RPMI7951 (cell line): ENCODE data around the gene MC1R. TPM values are rescaled to one million over a fixed set of nuclear protein-coding genes. Genes with fewer than 3 reads are reported as not detected.
"Not testable (repeated sequence)": the region's sequence is repeated elsewhere in the genome, so short reads cannot be mapped to it uniquely, and the experiment has no call there.

Experiments
- DNase-seq: peaks from one replicate; pipeline ENCODE4 v3.0.0-alpha.2; 2012; ENCODE audit warnings: low read depth
- total RNA-seq: library from RNA; depleted of rRNA; stranded (reverse); fragments of >200 nt; shearing (Covaris generic); gene quantifications from 2 replicates; pipeline ENCODE4 v1.2.3, GENCODE V29; 2014

Gene MC1R
- total RNA-seq, 1 experiment from 2014 or later: 2.0 TPM

DNA sequence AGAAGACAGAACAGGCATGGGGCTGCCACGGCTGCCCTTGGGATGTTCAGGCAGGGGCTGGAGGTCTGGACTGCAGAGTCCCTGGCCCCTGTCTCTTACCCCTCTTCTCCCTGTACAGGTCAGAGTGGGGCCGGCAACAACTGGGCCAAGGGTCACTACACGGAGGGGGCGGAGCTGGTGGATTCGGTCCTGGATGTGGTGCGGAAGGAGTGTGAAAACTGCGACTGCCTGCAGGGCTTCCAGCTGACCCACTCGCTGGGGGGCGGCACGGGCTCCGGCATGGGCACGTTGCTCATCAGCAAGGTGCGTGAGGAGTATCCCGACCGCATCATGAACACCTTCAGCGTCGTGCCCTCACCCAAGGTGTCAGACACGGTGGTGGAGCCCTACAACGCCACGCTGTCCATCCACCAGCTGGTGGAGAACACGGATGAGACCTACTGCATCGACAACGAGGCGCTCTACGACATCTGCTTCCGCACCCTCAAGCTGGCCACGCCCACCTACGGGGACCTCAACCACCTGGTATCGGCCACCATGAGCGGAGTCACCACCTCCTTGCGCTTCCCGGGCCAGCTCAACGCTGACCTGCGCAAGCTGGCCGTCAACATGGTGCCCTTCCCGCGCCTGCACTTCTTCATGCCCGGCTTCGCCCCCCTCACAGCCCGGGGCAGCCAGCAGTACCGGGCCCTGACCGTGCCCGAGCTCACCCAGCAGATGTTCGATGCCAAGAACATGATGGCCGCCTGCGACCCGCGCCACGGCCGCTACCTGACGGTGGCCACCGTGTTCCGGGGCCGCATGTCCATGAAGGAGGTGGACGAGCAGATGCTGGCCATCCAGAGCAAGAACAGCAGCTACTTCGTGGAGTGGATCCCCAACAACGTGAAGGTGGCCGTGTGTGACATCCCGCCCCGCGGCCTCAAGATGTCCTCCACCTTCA is 16.2 kb downstream of the MC1R start:
- DNase-seq: no peak

DNA sequence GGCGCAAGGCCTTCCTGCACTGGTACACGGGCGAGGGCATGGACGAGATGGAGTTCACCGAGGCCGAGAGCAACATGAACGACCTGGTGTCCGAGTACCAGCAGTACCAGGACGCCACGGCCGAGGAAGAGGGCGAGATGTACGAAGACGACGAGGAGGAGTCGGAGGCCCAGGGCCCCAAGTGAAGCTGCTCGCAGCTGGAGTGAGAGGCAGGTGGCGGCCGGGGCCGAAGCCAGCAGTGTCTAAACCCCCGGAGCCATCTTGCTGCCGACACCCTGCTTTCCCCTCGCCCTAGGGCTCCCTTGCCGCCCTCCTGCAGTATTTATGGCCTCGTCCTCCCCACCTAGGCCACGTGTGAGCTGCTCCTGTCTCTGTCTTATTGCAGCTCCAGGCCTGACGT is 17.0 kb downstream of the MC1R start:
- DNase-seq: not testable (repeated sequence)

- DNase-seq: no peak
Measured at GRCh38 chr16:89936034-89936433, 17.4 kb downstream of the MC1R start.

GRCh38 chr16:89936508-89936907 is 17.8 kb downstream of the MC1R start:
- DNase-seq: no peak

- DNase-seq: no peak
Measured at GRCh38 chr16:89936981-89937380, 18.3 kb downstream of the MC1R start.

DNA sequence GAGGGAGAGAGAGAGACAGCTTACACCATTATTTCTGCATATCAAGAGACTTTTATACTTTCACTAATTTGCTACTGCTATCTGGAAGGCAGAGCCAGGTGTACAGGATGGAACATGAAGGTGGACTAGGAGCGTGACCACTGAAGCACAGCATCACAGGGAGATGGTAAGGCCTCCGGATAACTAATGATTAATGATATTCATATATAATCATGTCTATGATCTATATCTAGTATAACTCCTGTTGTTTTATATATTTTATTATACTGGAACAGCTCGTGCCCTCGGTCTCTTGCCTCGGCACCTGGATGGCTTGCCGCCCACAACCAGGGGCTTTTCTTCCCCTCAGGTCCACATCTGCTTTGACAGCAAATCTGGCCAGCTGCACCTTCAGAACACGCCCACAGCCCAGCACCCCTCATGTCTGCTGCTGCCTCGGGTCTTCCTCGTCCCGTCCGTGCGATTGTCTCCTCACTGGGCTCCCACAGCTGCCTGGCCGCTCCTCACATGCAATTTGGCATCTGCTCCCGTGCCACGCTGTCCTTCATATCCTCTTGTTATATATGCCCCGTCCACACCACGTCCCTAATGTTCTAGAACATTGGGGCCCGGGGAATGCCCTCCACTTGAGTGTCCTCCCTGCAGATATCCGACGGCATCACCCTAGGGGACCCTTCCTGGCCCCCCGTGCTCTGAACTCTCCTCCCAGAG is 19.7 kb downstream of the MC1R start:
- no peak for DNase-seq

GRCh38 chr16:89944773-89945172 is 26.1 kb downstream of the MC1R start:
- DNase-seq: no peak

DNA sequence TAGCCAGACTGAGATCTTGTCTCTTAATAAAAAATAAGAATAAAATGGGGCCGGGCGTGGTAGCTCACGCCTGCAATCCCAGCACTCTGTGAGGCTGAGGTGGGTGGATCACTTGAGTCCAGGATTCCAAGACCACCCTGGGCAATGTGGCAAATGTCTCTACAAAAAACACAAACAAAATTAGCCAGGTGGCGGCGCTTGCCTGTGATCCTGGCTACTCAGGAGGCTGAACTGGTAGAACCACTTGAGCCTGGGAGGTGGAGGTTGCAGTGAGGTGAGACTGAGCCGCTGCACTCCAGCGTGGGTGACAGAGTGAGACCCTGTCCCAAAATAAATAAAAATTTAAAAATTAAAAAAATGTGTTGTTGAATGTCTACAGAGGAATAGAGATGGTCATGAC is 27.0 kb downstream of the MC1R start:
- DNase-seq: no peak

GRCh38 chr16:89946515-89946914 is 27.9 kb downstream of the MC1R start:
- DNase-seq: no peak

DNA sequence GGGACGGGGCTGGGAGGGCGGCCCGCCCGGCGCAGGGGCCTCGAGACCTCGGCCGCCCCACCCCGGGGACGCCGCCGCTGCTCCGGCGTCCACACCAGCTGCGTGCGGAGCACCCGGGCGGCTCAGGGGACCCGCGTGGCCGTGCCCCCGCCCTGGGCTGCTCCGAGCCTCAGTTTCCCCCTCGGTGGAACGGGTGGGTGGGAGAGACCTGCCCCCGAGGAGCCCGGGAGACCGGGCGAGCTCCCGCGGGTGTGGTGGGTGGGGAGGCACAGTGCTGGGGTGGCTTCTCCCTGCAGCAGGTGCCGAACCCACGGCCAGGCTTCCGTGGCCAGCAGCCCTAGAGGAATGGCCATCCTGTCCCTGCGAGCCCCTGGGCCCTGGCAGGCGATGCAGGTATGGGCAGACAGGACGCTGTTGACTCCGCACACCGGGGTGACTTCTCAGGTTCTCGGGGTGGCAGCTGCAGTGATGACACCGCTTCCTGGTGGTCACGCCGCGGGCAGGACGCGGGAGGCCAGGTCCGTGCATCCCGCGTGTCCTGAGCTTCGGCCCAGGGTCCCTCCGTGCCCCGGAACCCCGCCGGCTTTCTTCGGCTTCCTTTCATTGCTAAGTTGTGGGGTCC is 30.6 kb downstream of the MC1R start:
- DNase-seq: no peak

DNA sequence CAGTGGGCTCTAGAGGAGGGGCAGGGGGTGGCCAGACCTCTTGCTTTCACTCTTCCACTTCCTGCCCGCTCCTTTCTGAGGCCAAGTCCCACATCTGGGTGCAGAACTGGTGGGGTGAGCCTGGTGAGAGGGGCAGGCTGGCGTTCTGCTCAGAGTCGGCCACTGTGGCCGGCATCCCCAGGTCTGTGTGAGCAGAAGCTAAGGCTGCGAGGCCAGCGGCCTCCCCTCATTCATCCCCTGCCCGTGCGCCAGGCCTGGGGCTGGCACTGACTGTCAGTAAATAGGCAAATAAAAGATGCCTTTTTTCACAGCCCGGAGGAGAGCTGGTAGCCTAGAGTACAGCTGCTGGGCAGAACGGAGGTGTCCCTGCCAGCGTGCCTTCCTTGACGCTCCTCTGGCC is 31.1 kb downstream of the MC1R start:
- DNase-seq: no peak

DNA sequence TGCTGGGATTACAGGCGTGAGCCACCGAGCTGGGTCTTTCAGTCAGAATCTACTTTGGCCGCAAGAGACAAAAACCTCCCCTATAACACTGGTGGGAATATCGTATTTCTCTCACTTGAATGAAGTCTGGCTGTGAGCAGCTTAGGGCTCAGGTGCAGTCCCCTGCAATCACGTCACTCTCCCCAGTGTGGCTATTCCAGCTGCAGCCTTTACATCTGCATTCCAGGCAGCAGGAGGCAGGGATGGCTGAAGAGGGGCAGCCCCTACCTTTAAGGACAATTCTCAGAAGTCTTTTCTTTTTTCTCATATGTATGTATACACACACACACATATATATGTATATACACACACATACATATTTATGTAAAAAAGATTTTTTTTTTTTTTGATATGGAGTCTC is 32.8 kb downstream of the MC1R start:
- no peak for DNase-seq

DNA sequence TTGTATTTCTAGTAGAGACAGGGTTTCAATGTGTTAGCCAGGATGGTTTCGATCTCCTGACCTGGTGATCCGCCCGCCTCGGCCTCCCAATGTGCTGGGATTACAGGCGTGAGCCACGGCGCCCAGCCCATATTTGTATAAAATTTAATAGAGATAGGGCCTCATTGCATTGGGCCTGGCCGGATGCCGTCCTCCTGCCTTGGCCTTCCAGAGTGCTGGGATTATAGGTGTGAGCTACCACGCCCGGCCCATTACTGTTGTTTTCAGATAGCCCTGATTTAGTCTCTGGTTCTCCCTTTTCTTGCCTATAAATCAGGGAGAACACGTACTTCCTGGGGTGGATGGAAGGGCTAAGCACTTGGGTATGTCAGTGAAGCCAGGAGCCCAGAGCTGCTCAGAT is 33.4 kb downstream of the MC1R start:
- no peak for DNase-seq

DNA sequence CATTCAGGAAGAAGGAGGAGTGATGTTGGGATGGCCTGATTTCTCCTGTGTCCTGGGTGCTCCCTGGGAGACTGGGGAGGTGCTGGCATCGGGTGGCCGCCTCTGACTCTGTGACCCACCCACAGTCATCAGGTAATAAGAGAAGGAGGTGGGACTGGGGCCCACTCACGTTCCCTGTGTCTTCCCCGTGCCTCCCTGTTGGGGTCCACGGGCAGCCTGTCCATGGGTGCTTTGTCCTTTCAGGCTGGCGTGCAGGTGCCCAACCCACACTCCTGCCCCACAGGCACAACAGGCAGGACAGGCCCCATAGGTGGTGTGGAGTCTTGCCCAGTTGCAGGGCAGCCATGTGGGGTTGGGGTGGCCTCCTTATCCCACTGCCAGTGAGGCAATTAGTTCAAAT is 33.9 kb downstream of the MC1R start:
- DNase-seq: no peak

DNA sequence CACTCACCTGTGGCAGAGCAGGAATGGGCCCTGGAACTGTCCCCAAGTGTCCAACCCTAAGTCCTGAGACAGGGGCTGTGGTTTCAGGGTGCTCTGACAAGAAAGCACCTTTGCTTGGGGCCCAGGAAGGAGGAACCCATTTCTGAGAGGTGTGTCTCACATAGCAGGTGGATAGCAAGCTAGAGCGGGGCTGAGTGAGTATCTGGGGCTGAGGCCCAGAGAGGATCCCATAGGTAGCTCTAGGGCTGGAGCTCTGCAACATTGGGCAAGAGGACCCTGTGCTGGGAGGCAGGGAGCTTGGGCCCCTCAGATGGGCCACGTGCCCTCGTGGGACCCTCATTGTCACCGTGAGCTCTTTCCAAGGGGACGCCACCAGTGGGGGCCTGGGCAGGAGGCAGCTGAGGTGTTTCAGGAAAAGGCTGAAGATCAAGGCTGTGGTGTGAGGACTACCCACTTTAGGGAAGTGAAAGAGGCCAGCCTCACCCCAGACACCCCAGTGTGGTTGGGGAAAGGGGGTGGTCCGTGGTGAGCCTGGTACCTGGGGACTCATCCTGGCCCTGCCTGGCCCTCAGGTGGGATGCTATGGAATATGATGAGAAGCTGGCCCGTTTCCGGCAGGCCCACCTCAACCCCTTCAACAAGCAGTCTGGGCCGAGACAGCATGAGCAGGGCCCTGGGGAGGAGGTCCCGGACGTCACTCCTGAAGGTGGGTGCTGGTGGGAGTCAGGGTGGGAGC is 35.2 kb downstream of the MC1R start:
- no peak for DNase-seq

DNA sequence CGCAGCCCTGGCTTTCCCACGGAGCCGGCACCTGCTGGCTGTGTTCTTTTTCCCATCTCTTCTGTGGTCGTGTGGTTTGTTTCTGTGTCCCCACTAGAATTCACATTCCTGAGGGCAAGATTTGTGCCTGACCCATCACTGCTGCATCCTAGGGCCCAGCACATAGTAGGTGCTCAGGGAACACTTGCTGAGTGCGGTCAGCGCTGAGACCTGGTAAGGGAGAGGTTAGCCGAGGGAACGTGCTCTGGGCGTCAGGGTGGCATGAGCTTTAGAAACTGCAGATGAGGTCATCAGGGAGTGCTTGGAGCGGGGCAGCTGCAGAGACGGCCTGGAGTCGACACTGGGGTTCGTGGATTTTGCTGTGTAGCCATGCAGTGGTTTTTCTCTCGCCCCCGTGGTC is 35.8 kb downstream of the MC1R start:
- DNase-seq: no peak

DNA sequence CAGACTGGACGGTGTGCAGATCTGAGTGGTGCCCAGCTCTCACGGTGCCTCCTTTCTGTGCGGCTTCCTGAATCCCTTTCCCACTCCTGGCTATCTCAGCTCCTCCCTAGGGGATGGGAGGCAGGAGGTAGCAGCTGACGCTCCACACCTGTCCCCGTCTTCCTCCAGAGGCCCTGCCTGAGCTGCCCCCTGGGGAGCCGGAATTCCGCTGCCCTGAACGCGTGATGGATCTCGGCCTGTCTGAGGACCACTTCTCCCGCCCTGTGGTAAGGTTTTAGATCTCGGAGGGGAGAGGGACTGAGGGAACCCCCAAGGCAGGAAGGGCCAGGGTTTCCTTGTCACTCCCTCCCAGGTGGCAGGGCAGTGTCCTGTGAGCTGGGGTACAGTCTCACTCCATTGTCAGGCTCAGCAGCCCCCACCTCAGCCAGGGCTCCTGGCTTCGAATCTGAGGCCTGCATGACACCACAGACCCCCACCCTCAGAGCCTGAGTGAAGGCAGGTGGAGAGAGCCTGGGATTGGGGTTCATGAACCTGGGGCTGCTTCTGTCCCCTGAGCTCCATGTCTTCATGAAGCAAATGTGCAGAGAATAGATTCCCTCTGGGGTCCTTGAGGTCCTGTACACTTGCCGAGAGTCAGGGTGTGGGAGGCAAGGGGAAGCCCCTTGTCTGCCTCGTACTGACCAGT is 36.5 kb downstream of the MC1R start:
- DNase-seq: no peak

GRCh38 chr16:89956505-89957215 is 38.0 kb downstream of the MC1R start:
- no peak for DNase-seq

GRCh38 chr16:89957216-89957785 is 38.6 kb downstream of the MC1R start:
- no peak for DNase-seq

- peak; percentile 18 for DNase-seq
Measured at GRCh38 chr16:89958068-89958467, 39.4 kb downstream of the MC1R start.
